Measurements from ENCODE around the gene LHB.

The LHB gene

GRCh38 chr19:49017666-49018351 is 918 bp upstream of the LHB start:
- ATAC-seq (ENCODE audit: insufficient read depth, low read depth) (peak; percentile 69), DNase-seq (peak; percentile 53)
- H3K9me3 ChIP-seq (ENCODE audit: insufficient read depth, low read length, severe bottlenecking) = no peaks in the 10 kb centered on the region

GRCh38 chr19:49016067-49016839 is 638 bp downstream of the LHB start:
- no peak for ATAC-seq (ENCODE audit: insufficient read depth, low read depth)
- no peaks in the 10 kb centered on the region for H3K9me3 ChIP-seq (ENCODE audit: insufficient read depth, low read length, severe bottlenecking)
- peaks cover 51% of the 10 kb centered on the region for H3K36me3 ChIP-seq (ENCODE audit: insufficient read depth, low read length)
- H3K27ac ChIP-seq (ENCODE audit: low read length) = no peak overlapping the region
- H3K4me1 ChIP-seq (ENCODE audit: insufficient read depth, low read length) = peaks cover 3% of the 10 kb centered on the region; the same call in 1 of the 2 replicates
- no peak overlapping the region for H3K4me2 ChIP-seq (ENCODE audit: insufficient read depth, low read length)
- no peak overlapping the region for H3K9ac ChIP-seq (ENCODE audit: low read depth, low read length)
- no peak overlapping the region for H2AFZ ChIP-seq (ENCODE audit: low read depth, low read length)
- no peaks in the 10 kb centered on the region for H3K79me2 ChIP-seq (ENCODE audit: insufficient read depth, low read length)
- TF ChIP-seq EZH2 (IDR thresholded peaks at IDR 0.05; ENCODE audit: borderline replicate concordance, low read depth, low read length, severe bottlenecking) (no peak), CTCF (IDR thresholded peaks at IDR 0.05; ENCODE audit: borderline replicate concordance, extremely low read depth, low read length, poor library complexity, severe bottlenecking) (no peak)
- peaks cover 13% of the 10 kb centered on the region; the same call in 1 of the 2 replicates for H4K20me1 ChIP-seq (ENCODE audit: insufficient read depth, low read length)
- no peak overlapping the region for H3K4me3 ChIP-seq (ENCODE audit: low read depth in 1 of 2, low read length in 2 of 2)
- DNase-seq = no peak
- H3K27me3 ChIP-seq (ENCODE audit: insufficient read depth, low read length, poor library complexity) = peaks cover 3% of the 10 kb centered on the region

More at GRCh38 chr19:49017666-49018351, 918 bp upstream of the LHB start:
- Histone ChIP-seq H3K4me1 (ENCODE audit: insufficient read depth, low read length) (peaks cover 3% of the 10 kb centered on the region; the same call in 1 of the 2 replicates), H3K27ac (ENCODE audit: low read length) (no peak overlapping the region), H2AFZ (ENCODE audit: low read depth, low read length) (no peak overlapping the region), H4K20me1 (ENCODE audit: insufficient read depth, low read length) (peaks cover 4% of the 10 kb centered on the region; the same call in 1 of the 2 replicates), H3K79me2 (ENCODE audit: insufficient read depth, low read length) (no peaks in the 10 kb centered on the region), H3K36me3 (ENCODE audit: insufficient read depth, low read length) (peaks cover 36% of the 10 kb centered on the region), H3K27me3 (ENCODE audit: insufficient read depth, low read length, poor library complexity) (peaks cover 3% of the 10 kb centered on the region), H3K4me2 (ENCODE audit: insufficient read depth, low read length) (no peak overlapping the region), H3K9ac (ENCODE audit: low read depth, low read length) (no peak overlapping the region), H3K4me3 (ENCODE audit: low read depth in 1 of 2, low read length in 2 of 2) (no peak overlapping the region)
- TF ChIP-seq EZH2 (IDR thresholded peaks at IDR 0.05; ENCODE audit: borderline replicate concordance, low read depth, low read length, severe bottlenecking) (no peak), CTCF (IDR thresholded peaks at IDR 0.05; ENCODE audit: borderline replicate concordance, extremely low read depth, low read length, poor library complexity, severe bottlenecking) (peak; percentile 32)

- Histone ChIP-seq H3K9me3 (ENCODE audit: insufficient read depth, low read length, severe bottlenecking) (no peaks in the 10 kb centered on the region), H3K4me3 (ENCODE audit: low read depth in 1 of 2, low read length in 2 of 2) (no peak overlapping the region), H2AFZ (ENCODE audit: low read depth, low read length) (no peak overlapping the region), H3K4me1 (ENCODE audit: insufficient read depth, low read length) (no peaks in the 10 kb centered on the region), H3K27ac (ENCODE audit: low read length) (no peak overlapping the region), H3K36me3 (ENCODE audit: insufficient read depth, low read length) (peaks cover 65% of the 10 kb centered on the region), H4K20me1 (ENCODE audit: insufficient read depth, low read length) (peaks cover 19% of the 10 kb centered on the region; the same call in 1 of the 2 replicates), H3K9ac (ENCODE audit: low read depth, low read length) (no peak overlapping the region), H3K79me2 (ENCODE audit: insufficient read depth, low read length) (no peaks in the 10 kb centered on the region), H3K4me2 (ENCODE audit: insufficient read depth, low read length) (no peak overlapping the region), H3K27me3 (ENCODE audit: insufficient read depth, low read length, poor library complexity) (peaks cover 3% of the 10 kb centered on the region)
- TF ChIP-seq CTCF (IDR thresholded peaks at IDR 0.05; ENCODE audit: borderline replicate concordance, extremely low read depth, low read length, poor library complexity, severe bottlenecking) (peak; percentile 2), EZH2 (IDR thresholded peaks at IDR 0.05; ENCODE audit: borderline replicate concordance, low read depth, low read length, severe bottlenecking) (no peak)
- no peak for ATAC-seq (ENCODE audit: insufficient read depth, low read depth)
- no peak for DNase-seq
Observed at GRCh38 chr19:49014870-49015255, 2.0 kb downstream of the LHB start.
